NCI-H345 treated with DMSO at 0.1 percent for 48 hours (cell line): Measurements from ENCODE around the gene MAP2K1.
"Not testable (repeated sequence)": the region's sequence is repeated elsewhere in the genome, so short reads cannot be mapped to it uniquely, and the experiment has no call there.

Experiments used
- DNase-seq: peaks from one replicate; lab custom pipeline; 2025; ENCODE audit not compliant: unreplicated experiment; lab: John Stamatoyannopoulos, UW

The MAP2K1 gene

GRCh38 chr15:66386204-66387123, at the start of gene MAP2K1:
TSS of gene MAP2K1 (plus strand) at chr15:66386912. CDS start at chr15:66387348, 436 bp downstream.
- peak; percentile 91 for DNase-seq

- not testable (repeated sequence) for DNase-seq
Measured at GRCh38 chr15:66348530-66348929, 38.2 kb upstream of the MAP2K1 start.

- no peak for DNase-seq
Measured at GRCh38 chr15:66356077-66356358, 30.7 kb upstream of the MAP2K1 start.

- DNase-seq = peak; percentile 71
Measured at GRCh38 chr15:66356359-66357236, 30.1 kb upstream of the MAP2K1 start, which contains the start of gene TIPIN. TSS of gene TIPIN (minus strand) at chr15:66356685. CDS start at chr15:66352947, 3,738 bp downstream.

- no peak for DNase-seq
Measured at GRCh38 chr15:66359740-66360139, 27.0 kb upstream of the MAP2K1 start.

GRCh38 chr15:66361745-66362460, 24.8 kb upstream of the MAP2K1 start:
- not testable (repeated sequence) for DNase-seq

GRCh38 chr15:66362776-66363175, 23.9 kb upstream of the MAP2K1 start:
- no peak for DNase-seq

- no peak for DNase-seq
Measured at GRCh38 chr15:66364944-66365528, 21.7 kb upstream of the MAP2K1 start.

- no peak for DNase-seq
Measured at GRCh38 chr15:66369773-66370651, 16.7 kb upstream of the MAP2K1 start.

GRCh38 chr15:66374179-66374578, 12.5 kb upstream of the MAP2K1 start:
- no peak for DNase-seq

GRCh38 chr15:66378814-66379430, 7.8 kb upstream of the MAP2K1 start:
- DNase-seq = no peak

- DNase-seq = not testable (repeated sequence)
Measured at GRCh38 chr15:66381376-66381775, 5.3 kb upstream of the MAP2K1 start.

GRCh38 chr15:66387163-66388042, 691 bp downstream of the MAP2K1 start:
- no peak for DNase-seq

GRCh38 chr15:66388043-66388363, 1.3 kb downstream of the MAP2K1 start:
- no peak for DNase-seq

- no peak for DNase-seq
Measured at GRCh38 chr15:66388576-66388975, 1.9 kb downstream of the MAP2K1 start.

- no peak for DNase-seq
Measured at GRCh38 chr15:66389098-66389858, 2.6 kb downstream of the MAP2K1 start.

- DNase-seq = no peak
Measured at GRCh38 chr15:66389859-66390381, 3.2 kb downstream of the MAP2K1 start.

- no peak for DNase-seq
Measured at GRCh38 chr15:66390678-66391077, 4.0 kb downstream of the MAP2K1 start.
